ENCODE measurements around the gene LIPT2.
"Not testable (repeated sequence)": the region's sequence is repeated elsewhere in the genome, so short reads cannot be mapped to it uniquely, and the experiment has no call there.

Gene LIPT2

GRCh38 chr11:74492974-74493790 is at the start of gene LIPT2:
Gene LIPT2, minus strand, starts transcription at chr11:74493724. Its CDS starts 21 bp downstream, at chr11:74493703.
- peak; percentile 97 for DNase-seq

DNA sequence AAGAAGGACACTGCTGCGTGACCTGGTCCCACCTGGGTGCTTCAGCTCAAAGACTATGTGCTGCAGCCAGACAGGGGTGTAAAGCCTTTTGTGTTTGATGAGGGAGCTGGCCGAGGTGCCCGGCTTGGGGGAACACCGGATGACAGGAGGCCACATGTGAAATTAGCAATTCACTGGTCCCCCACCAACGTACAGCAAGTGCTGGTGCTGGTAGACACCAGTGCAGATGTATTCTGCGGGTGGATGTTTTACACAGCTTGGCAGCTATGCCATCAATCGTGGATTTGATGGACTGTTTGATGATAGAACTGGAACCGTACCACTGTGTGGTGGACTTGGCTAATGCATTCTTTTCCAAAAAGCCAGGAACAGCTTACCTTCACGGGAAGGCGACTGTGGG is 47.9 kb upstream of the LIPT2 start:
- no peak for DNase-seq

DNA sequence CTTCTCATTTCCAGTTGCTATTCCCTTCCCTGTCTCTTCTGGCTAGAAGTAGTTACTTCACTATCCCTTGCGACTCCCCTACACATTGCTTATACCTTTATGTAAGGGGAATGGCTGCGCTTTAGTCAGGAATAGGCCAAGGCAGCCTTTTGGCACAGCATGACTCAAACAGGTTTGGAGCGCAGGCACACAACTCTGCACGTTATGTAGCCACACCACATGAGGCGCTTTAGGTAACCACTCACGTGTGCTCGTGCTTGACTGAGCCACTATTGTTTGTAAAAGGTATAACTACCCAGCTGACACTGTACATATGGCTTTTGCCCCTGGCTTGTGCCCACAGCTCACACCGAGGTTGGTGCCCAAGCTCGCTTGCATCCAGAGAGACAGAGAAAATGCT is 46.7 kb upstream of the LIPT2 start:
- no peak for DNase-seq

- no peak for DNase-seq
These were observed 45.2 kb upstream of the LIPT2 start for GRCh38 chr11:74538680-74539079.

GRCh38 chr11:74535371-74536160 is 42.0 kb upstream of the LIPT2 start:
- DNase-seq: no peak

DNA sequence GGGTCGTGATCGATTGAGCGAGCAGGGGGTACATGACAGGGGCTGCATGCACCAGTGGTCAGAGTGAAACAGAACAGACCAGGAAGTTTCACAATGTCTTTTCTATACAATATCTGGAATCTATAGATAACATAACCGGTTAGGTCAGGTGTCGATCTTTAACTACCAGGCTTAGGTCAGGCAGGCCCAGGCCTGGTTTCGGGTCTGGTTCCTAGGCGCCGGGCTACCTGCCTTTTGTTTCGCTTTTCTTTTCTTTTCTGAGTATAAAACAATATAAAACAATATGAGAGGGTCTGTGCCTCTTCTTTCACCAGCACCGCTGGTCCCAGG is 41.4 kb upstream of the LIPT2 start:
- not testable (repeated sequence) for DNase-seq

GRCh38 chr11:74534216-74534945 is 40.9 kb upstream of the LIPT2 start:
- no peak for DNase-seq

GRCh38 chr11:74533421-74533820 is 39.9 kb upstream of the LIPT2 start:
- DNase-seq: no peak

DNA sequence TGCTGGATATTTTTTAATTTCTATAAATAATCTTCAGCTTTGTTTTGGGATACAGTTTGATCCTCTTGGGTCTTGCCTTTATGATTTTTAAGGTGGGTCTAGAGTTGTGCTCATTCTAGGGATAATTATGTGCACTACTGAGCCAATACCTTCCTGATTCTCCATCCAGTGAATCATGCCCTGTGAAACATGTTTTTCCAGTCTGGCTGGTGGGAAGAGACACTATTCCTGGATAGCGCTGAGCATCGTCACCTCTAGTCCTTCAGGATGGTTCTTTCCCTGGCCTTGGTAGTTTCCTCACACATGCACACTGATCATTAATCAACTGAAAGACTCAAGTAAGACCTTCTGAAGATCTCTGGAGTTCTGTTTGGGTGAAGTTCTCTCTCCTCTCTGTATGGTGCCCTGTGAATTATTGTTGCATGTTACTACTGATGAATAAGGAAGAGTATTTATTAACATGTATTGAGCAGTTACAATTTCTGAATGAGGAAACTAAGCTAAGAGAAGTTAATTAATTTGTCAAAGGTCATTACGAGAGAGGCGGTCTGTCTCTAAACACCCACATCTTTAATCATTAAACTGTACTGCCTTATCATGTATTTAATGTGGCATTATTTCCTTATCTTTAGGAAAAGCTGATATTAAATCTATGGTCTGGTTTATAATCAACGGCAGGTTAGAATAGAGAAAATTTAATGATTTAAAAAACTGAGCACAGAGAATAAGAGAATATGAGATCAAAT is 39.1 kb upstream of the LIPT2 start:
- no peak for DNase-seq

DNA sequence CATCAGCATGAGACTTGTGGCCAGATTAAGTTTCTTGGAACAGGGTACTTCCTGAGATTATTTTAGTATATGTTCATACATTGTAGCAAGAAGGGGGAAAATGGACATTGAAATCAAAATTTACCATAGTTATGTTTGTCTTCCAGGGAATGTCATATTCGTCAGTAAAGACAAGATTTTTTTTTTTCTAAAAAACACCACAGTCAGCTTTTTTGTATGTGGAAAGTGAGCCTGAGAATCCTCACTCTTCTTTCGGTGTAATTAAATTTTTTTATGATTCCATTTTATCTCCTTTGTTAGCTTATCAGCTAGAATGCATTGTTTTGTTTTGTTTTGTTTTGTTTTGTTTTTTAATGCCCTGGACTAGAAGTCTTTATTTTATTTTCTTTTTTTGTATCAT is 31.5 kb upstream of the LIPT2 start:
- DNase-seq: no peak

DNA sequence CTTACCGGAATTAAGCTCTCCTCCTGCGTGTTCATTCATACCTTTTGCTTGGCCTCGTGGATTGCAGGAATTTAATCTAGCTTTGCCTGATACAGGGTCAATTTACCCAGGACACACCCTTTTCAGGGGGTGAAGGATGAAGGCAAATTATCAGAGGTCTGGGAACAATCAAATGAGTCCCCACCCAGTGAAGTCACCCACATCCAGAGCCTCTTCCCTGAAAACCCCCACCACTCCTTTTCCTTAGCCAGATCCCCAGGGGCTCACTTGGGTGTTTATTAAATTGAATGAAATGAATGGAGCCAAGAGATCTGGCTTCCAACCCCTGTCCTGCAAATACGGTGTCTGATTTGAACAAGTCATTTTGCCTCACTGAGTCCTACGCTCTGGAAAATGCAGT is 31.0 kb upstream of the LIPT2 start:
- DNase-seq: no peak

- DNase-seq: no peak
These were observed 29.3 kb upstream of the LIPT2 start for GRCh38 chr11:74522776-74523175.

DNA sequence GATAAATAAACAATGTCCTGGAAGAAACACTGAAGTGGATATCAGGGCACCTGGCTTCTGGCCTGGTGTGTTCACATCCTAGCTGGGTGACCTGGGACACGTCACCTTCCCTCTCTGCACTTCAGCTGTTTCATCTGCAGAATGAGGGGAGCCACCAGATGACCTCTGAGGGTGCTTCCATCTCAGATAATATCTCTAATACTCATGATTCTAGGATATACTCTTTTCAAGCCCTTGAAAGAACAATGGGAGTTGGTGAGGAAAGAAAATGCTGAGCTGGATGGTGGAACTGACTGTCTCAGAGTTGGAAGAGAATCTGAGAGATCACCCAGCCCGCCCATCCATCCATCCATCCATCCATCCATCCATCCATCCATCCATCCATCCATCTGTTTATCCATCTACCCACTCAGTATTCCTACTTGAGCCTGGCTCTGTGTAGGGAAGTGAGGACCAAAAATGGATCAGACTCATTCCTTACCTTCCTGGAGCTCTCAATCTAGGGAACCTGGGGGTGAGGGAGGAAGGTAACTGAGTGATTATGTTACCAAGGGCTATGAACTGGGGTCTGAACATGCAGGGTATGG is 28.2 kb upstream of the LIPT2 start:
- no peak for DNase-seq

GRCh38 chr11:74520927-74521665 is 27.6 kb upstream of the LIPT2 start:
- DNase-seq: no peak

- no peak for DNase-seq
These were observed 26.8 kb upstream of the LIPT2 start for GRCh38 chr11:74520316-74520715.

GRCh38 chr11:74519710-74520109 is 26.2 kb upstream of the LIPT2 start:
- no peak for DNase-seq

- DNase-seq: not testable (repeated sequence)
These were observed 24.1 kb upstream of the LIPT2 start for GRCh38 chr11:74517592-74517991.

- no peak for DNase-seq
These were observed 14.1 kb upstream of the LIPT2 start for GRCh38 chr11:74507582-74507981.

DNA sequence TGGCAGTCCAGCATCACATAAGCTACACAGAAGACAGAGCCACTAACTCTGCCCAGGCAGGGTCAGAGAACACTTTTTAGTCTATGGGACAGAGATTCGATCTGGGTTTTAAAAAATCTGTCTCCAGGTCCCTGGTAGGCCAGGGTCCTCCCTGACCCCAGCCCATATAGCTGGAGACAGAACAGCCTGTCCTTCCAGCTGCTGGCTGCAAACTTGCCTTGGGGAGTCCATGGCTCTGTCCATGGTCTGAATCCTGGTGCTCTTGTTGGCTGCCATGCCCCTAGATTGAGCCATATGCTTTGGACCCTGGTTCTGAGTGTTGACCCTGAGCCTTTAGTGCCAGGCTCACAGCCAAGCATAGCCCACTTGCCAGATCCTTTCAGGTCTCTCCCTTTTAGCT is 13.3 kb upstream of the LIPT2 start:
- DNase-seq: no peak

GRCh38 chr11:74505911-74506310 is 12.4 kb upstream of the LIPT2 start:
- no peak for DNase-seq

DNA sequence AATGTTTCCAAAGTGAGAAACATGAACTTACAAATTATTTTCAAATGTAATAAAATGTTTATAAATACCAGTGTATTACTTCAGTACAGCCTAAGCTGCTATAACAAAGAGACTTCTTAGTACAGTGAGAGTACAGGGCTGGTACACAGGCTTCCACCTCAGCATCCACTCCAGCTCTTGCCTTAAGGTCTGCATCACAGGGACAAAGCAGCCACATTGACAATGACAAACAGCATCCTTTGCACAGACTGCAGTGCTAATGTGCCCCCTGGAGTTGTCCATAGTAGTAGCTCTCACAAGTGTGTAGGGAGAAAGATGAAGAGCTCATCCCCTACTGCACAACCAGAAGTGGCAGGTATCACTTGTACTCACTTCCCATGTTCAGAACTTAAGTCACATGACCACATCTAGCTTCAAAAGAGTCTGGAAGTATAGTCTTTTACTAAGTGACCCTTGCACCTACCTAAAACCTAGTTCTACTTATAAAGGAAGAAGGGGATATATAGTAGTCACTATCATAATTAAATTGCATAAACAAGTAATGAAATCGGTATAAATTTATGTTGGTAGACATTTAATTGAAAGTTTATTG is 10.7 kb upstream of the LIPT2 start:
- DNase-seq: no peak

Data from NK-92 treated with Interleukin-12 subunit alpha and Interleukin-12 subunit beta, amount 100 ng/mL, for 24 hours (cell line).